Stimulated activated CD4-positive, alpha-beta T cell treated with anti-CD3 and anti-CD28 coated beads, TNF-alpha, amount 100 ng/mL, for 24 hours (primary cell): Measurements from ENCODE around the gene AHDC1.
"Not testable (repeated sequence)": the region's sequence is repeated elsewhere in the genome, so short reads cannot be mapped to it uniquely, and the experiment has no call there.

Experiments
- DNase-seq, 3 experiments: peaks; one replicate each; pipeline ENCODE4 v3.0.0-alpha.2; 2020; ENCODE audit warnings: low read depth in 3 of 3

AHDC1 gene

DNA sequence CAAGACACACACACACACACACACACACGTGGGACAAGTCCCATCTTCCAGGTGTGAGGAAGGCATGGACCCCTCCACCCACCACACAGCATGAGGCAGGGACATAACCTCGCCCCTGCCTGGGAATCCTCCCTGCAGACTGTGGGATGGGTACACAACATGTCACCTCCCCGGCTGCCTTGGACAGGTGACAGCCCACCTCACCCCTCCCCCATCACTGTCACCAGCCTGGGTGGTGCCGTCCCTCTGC, 40.7 kb downstream of the AHDC1 start:
- DNase-seq: no peak

GRCh38 chr1:27562534-27563340, 41.2 kb downstream of the AHDC1 start:
- DNase-seq: no peak

- DNase-seq: no peak
Measured at GRCh38 chr1:27562021-27562420, 41.9 kb downstream of the AHDC1 start.

DNA sequence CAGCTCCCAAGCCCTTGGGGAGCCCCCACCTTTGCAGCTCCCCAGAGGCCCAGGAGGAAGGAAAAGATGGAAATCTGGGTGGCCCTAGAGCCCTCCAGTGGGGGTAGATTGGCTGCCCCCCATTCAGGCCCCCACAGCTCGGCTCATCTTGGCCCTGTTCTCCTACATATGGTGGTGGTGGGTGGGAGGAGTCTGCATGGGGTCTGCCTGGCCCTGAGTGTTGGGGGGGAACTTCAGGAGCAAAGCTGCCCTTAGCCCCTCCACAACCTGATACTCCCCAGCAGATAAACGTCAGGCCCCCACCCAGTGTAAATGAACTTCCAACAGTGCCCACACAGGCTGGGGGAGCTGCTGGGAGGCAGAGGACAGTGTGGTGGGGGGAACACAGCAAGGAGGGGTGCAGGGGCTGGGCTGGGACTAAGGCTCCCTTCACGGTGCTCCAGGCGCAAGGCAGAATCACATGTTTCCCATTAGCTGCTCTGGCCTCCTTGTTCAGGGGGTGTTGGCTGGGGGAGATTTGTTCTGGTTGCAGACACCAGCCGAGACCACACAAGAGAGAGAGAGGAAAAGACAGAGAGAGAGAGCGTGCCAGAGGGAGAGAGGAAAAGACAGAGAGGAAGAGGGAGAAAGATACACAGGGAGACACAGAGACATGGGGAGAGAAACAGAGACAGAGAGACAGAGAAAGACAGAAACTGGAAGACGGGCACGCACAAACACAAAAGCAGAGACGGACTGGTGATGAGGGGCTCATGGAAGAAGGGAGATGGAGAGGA, 42.6 kb downstream of the AHDC1 start:
- no peak for DNase-seq

DNA sequence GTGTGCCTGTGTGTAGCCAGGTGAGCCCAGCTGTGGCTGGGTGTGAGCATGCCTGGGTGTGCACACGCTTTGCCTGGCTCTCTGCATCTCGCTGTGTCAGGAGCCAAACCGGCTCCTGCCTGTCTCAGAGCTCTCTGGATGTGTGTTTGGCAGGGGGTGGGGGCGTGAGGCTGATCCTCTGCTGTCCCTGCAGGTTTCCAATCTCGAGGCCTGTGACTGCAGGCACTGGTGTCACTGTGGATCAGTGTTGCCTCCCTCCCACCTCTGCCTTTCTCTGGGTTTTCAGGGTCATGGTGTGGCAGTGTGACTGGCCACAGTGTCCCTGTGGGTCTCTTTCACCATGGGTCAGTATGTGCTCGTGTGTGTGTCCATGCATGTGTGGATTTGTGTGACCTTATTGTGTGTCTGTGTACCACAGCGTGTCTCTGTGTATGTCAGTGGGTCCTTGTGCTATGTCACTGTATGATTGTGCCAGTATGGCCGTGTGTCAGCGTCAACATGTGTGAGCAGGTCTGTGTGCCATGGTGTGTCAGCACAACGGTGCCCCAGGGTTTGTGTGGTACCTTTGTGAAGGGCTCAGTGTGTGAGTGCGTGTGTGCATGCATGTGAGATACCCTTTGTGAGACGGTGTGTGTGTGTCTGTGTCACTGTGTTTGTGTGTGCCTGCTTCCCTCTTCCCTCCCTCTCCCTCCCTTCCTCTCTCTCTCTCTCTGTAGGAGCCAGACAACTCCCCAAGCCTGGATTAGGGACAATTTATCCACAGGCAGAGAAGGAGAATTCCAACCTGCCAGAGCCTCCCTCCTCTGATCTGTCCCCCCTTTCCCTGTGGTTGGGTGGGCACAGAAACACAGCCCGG, 43.4 kb downstream of the AHDC1 start:
- DNase-seq: no peak

- no peak for DNase-seq
Measured at GRCh38 chr1:27559466-27560030, 44.4 kb downstream of the AHDC1 start.

- no peak for DNase-seq
Measured at GRCh38 chr1:27557596-27558340, 46.2 kb downstream of the AHDC1 start.

DNA sequence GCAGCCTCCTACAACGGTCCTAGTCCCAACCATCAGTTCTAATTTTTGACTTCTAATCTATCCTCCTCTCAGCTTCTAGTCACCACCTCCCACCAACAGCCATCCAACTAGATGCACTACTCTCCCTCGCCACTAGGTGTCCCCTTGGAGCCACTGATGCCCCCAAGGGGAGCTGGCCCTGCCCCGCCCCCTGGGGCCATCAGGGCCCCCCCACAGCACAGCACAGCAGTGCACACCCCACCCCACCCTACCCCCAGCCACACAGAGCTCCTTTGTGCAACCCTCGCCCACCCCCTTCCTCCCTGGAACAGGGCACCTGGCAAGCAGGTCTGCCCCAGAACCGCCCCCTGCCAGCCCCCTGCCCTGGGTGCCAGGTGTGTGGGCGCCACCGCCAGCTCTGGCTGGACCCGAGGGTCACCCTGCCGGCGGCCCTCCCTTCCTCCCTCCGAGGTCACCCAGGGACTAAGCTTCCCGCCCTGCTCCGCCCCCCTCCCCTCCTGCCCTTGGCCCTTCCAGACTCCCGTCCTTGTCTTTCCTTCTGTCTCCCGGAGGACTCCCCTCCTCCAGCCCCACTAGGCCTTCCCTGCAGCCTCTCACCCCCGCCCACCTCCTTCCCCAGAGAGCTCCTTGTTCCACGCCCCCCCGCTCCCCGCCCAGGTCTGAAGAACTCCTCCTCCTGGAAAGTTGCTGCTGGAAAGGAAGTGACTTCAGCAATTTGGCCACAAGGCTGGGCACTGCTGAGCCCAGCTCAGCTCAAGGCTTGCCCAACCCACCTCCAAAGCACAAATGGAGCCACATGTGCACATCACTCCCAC, 47.0 kb downstream of the AHDC1 start:
- DNase-seq: peak; percentile 51 to 69 (median 60)

- no peak for DNase-seq
Measured at GRCh38 chr1:27556435-27556780, 47.5 kb downstream of the AHDC1 start.

GRCh38 chr1:27555700-27556424, 48.1 kb downstream of the AHDC1 start:
- no peak for DNase-seq

DNA sequence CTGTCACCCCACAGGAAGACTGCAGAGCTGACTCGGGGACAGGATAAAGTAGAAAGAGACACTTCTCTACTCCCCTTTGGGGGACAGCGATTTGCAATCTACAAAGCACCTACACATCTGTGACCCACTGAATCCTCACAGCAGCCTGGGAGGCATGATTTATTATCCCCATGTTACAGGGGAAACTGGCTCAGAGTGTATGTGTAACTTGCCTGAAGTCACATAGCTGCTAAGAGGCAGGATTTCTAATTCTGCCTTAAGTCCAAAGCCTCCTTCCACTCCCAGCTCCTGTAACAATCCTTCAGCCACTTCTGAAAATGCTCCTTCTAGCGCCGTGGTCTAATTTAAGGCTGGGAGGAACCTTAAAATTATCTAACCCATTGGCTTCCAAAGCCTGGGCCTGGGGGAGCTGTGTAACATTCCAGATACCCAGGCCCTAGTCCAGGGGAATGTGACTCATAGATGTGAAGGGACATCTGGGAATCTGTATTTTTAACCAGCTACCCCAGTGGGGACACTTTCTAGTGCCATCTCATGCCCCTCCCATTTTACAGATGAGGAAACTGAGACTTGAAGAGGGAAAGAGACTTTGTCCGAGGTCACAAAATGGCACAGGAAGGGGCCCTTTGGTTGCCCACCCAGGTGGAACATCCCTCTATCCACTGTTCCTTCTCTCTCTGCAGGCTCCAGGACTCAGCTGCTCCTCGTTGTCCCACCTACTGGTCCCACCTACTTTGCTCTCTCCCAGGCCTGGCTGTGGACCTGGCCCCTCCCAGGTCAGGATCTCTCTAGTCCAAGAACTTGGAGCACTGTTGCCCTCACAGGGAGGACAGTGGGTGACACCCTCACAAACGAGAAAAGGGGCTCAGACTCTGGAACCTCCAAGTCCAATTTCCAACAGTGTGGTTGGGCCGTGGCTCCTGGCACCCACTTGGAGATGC, 48.9 kb downstream of the AHDC1 start:
- DNase-seq: no peak

DNA sequence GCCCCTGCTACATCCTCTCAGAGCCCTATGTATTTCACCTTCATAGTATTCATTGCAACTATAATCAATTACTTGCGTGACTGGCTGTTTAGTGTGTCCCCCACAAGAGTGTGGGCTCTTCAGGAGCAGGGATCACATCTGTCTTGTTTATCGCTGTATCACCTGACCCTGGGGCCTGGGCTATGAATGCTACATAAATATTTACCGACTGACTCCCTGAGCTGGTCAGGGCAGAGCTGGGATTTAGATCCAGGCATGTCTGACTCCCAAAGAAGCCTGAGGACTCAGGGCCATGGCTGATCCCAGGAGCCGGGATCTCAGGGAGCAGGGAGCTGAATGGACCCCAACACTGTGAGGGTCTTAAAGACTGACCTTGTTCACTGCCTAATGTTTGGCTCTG, 49.7 kb downstream of the AHDC1 start:
- no peak for DNase-seq

- not testable (repeated sequence) for DNase-seq
Measured at GRCh38 chr1:27553823-27554222, 50.1 kb downstream of the AHDC1 start.

- DNase-seq: no peak
Measured at GRCh38 chr1:27552911-27553420, 51.0 kb downstream of the AHDC1 start.

GRCh38 chr1:27551953-27552312, 52.0 kb downstream of the AHDC1 start:
- no peak for DNase-seq

GRCh38 chr1:27551170-27551952, 52.6 kb downstream of the AHDC1 start:
- no peak for DNase-seq

DNA sequence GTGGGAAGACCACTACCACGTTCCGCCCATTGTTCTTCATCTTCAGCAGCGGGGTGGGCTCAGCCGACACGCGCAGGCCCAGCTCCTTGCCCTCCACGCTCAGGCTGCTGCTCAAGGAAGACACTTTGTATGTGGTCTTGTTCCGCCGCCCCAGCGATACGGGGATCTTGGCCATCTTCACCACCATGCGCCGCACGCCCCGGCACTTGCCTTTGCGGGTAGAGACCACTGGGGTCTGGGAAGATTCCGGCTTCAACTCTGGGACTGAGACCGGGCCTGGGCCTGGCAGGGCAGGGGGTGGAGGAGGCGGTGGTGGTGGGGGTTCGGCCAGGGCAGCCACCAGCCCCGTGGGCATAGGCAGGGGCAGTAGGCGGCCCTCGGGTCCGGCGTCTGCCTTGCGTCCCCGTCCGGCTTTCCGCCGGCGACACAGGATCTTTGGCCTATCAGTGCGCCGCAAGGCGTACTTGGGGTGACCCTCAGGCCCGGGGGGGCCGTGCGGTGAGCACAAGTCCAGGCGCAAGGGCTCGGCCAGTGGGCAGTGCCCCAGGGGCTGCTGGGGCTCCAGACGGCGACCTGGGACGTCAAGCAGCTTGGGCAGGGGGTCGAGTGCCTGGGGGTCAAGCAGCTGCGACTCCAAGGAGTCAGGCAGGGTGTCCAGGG, 53.3 kb downstream of the AHDC1 start:
- DNase-seq: no peak
